SH-SY5Y (cell line): ENCODE results near the gene ENTPD1.

Source experiments
- GATA2 ChIP-seq: IDR thresholded peaks from 2 replicates; pipeline ENCODE4 v1.6.1; 2011; ENCODE audit warnings: mild to moderate bottlenecking, low read depth, low read length
- GATA3 ChIP-seq: IDR thresholded peaks from 2 replicates; pipeline ENCODE4 v1.6.1; 2011; ENCODE audit warnings: low read depth, mild to moderate bottlenecking, low read length, moderate library complexity

GRCh38 chr10:95759233-95759826 is 3.4 kb downstream of the ENTPD1 start:
- no peak for TF ChIP-seq GATA2
- no peak for TF ChIP-seq GATA3
